T-helper 2 cell treated with Interferon-gamma antibody and Interleukin-4, amounts not matched to agents 5 μg/mL and 100 μg/mL, for 36 hours (primary cell): ENCODE data around the gene GNAZ.

Source experiments
- DNase-seq: peaks from one replicate; pipeline ENCODE4 v3.0.0; 2021; ENCODE audit warnings: low spot score
- H3K27ac Mint-ChIP-seq: one replicate; pipeline ENCODE4 v1.8.0; 2021; ENCODE audit warnings: mild to moderate bottlenecking, mixed read lengths
- H3K27me3 Mint-ChIP-seq: one replicate; pipeline ENCODE4 v1.8.0; 2021; ENCODE audit warnings: low read depth, mixed read lengths
- H3K36me3 Mint-ChIP-seq: one replicate; pipeline ENCODE4 v1.8.0; 2021; ENCODE audit warnings: low read depth, mixed read lengths
- H3K4me1 Mint-ChIP-seq: one replicate; pipeline ENCODE4 v1.8.0; 2021; ENCODE audit warnings: low read depth, mixed read lengths
- H3K4me3 Mint-ChIP-seq: one replicate; pipeline ENCODE4 v1.8.0; 2022; ENCODE audit warnings: mild to moderate bottlenecking, moderate library complexity, mixed read lengths
- H3K9me3 Mint-ChIP-seq: one replicate; pipeline ENCODE4 v1.8.0; 2021; ENCODE audit warnings: mixed read lengths

Gene GNAZ

GRCh38 chr22:23073526-23074229, 3.4 kb downstream of the GNAZ start:
- Mint-ChIP-seq H3K27me3 (peaks cover 36% of the 10 kb centered on the region), H3K4me3 (no peak overlapping the region), H3K9me3 (no peaks in the 10 kb centered on the region), H3K27ac (no peak overlapping the region), H3K4me1 (peaks cover 6% of the 10 kb centered on the region), H3K36me3 (no peaks in the 10 kb centered on the region)
- DNase-seq = no peak

DNA sequence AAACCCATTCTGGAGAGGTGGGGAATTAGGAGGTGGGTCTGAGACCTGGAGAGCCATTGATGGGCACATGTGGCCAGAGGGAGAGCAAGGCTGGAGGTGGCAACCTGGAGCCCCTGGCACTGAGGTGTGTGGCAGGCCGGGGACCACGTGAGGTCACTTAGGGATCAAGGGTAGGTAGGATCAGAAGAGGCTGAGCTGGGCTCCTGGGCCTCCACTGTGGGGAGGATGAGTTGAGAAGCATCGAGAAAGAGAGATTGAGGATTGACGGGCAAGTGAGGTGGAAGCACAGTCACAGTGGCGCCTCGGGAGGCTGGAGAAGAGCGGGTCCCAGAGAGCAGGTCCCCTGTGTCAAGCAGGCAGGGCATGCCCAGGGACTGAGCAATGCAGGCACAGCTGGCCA, 4.1 kb downstream of the GNAZ start:
- H3K9me3 Mint-ChIP-seq = no peaks in the 10 kb centered on the region
- DNase-seq = no peak
- H3K4me1 Mint-ChIP-seq = peaks cover 6% of the 10 kb centered on the region
- H3K27ac Mint-ChIP-seq = no peak overlapping the region
- no peak overlapping the region for H3K4me3 Mint-ChIP-seq
- no peaks in the 10 kb centered on the region for H3K36me3 Mint-ChIP-seq
- peaks cover 29% of the 10 kb centered on the region for H3K27me3 Mint-ChIP-seq

DNA sequence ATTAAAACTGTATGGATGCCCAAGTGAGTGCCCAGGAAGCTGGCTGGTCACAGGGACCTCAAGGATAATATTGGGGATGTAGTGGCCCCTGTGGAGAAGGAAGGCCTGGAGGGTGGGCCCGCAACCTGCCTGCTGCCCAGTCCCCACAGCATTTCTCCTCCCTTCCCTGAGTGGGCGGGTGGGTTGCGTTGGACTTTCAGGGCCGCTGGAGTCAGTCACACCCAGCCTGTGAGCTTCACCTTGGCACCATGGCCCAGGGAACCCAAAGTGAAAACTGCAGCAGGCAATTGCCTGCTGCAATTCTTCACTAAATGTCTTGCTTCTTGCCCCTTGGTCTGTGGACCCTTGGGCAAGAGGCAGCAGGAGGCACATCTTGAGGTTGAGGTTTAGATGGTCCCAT, 4.7 kb downstream of the GNAZ start:
- H3K4me3 Mint-ChIP-seq = no peak overlapping the region
- H3K9me3 Mint-ChIP-seq = no peaks in the 10 kb centered on the region
- H3K36me3 Mint-ChIP-seq = no peaks in the 10 kb centered on the region
- no peak overlapping the region for H3K27ac Mint-ChIP-seq
- no peak for DNase-seq
- peaks cover 25% of the 10 kb centered on the region for H3K27me3 Mint-ChIP-seq
- H3K4me1 Mint-ChIP-seq = peaks cover 3% of the 10 kb centered on the region

GRCh38 chr22:23075525-23076216, 5.4 kb downstream of the GNAZ start:
- Mint-ChIP-seq H3K36me3 (no peaks in the 10 kb centered on the region), H3K27me3 (peaks cover 25% of the 10 kb centered on the region), H3K4me3 (no peak overlapping the region), H3K9me3 (no peaks in the 10 kb centered on the region), H3K4me1 (peaks cover 3% of the 10 kb centered on the region), H3K27ac (no peak overlapping the region)
- DNase-seq = no peak

DNA sequence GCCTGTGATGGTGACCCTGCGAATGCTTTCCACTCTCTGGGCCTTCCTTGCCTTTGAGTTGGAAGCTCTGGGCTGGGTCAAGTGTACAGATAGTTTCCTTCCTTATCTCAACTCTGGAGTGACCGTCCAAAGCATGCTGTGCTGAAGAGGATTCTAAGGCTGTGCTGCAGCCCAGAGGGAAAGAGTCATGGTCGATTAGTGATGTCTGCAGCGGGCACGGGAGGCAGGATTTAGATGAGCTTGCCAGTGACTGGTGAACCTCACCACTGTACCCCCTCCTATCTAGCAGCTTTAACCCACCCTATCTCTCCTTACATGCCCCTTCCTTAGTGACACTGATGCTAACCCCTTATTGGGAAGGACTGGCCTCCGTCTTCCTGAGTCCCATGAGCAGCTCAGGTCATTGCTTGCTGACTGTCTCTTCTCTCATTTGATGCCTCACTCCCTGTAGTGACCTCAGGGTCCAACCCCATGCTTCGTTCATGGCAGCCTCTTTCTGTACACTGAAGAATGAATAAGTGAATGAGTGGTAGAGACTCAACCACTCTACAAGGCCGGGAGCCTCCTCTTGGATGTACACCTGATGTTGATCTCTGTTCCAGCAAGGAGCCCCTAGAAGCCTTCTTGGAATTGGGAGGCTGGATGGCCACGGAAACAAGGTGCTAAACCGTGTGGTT, 6.7 kb downstream of the GNAZ start:
- H3K4me1 Mint-ChIP-seq = peaks cover 2% of the 10 kb centered on the region
- H3K36me3 Mint-ChIP-seq = no peaks in the 10 kb centered on the region
- no peaks in the 10 kb centered on the region for H3K9me3 Mint-ChIP-seq
- H3K27me3 Mint-ChIP-seq = peaks cover 13% of the 10 kb centered on the region
- DNase-seq = no peak
- no peak overlapping the region for H3K27ac Mint-ChIP-seq
- H3K4me3 Mint-ChIP-seq = no peak overlapping the region

GRCh38 chr22:23077627-23078461, 7.5 kb downstream of the GNAZ start:
- Mint-ChIP-seq H3K4me1 (peaks cover 2% of the 10 kb centered on the region), H3K4me3 (no peak overlapping the region)
- no peak for DNase-seq

DNA sequence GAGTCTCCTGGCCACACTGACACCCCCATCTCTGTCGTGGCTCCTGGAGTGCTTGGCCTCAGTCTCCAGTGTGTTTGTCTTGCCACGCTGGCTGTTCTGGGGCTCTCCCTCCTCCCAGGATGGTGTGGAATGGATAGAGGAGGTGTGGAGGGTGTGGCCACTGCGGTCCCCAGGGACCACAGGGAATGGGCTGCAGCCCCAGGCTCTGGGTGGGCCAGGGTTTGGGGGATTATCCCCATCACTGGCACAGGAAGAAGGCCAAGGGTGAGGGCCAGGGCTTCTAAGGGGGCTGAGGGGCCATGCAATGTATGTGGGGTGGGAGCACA, 8.1 kb downstream of the GNAZ start:
- Mint-ChIP-seq H3K4me1 (peaks cover 2% of the 10 kb centered on the region), H3K9me3 (no peaks in the 10 kb centered on the region), H3K27ac (no peak overlapping the region), H3K4me3 (no peak overlapping the region), H3K36me3 (no peaks in the 10 kb centered on the region), H3K27me3 (peaks cover 7% of the 10 kb centered on the region)
- no peak for DNase-seq

More at GRCh38 chr22:23077627-23078461, 7.5 kb downstream of the GNAZ start:
- H3K36me3 Mint-ChIP-seq = no peaks in the 10 kb centered on the region
- no peaks in the 10 kb centered on the region for H3K9me3 Mint-ChIP-seq
- H3K27me3 Mint-ChIP-seq = peaks cover 8% of the 10 kb centered on the region
- no peak overlapping the region for H3K27ac Mint-ChIP-seq

DNA sequence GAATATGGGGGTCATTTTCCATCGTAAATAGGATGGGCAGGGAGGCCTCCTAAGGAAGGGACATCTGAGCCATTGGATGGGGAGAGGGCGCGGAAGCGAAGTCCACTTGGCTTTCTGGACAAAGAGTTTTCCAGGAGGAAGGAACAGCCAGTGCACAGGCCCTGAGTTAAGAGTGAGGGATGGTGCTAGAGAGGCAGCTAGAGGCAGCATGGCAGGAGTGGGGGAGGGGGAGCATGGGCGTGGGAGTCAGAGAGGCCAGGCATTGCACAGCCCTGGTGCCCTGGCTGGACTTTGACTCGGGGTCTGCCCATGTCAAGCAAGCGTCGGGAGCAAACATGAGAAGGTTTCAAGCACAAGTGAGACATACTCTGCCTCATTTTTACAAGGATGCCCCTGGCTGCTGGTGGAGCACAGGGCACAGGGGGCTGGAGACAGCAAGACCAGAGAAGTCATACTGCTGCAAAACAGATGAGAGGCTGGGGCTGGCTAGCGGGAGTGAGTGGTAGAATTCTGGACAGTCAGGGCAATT, 9.0 kb downstream of the GNAZ start:
- Mint-ChIP-seq H3K4me1 (peaks cover 2% of the 10 kb centered on the region), H3K9me3 (no peaks in the 10 kb centered on the region), H3K36me3 (no peaks in the 10 kb centered on the region), H3K4me3 (no peak overlapping the region), H3K27me3 (no peaks in the 10 kb centered on the region), H3K27ac (no peak overlapping the region)
- no peak for DNase-seq

DNA sequence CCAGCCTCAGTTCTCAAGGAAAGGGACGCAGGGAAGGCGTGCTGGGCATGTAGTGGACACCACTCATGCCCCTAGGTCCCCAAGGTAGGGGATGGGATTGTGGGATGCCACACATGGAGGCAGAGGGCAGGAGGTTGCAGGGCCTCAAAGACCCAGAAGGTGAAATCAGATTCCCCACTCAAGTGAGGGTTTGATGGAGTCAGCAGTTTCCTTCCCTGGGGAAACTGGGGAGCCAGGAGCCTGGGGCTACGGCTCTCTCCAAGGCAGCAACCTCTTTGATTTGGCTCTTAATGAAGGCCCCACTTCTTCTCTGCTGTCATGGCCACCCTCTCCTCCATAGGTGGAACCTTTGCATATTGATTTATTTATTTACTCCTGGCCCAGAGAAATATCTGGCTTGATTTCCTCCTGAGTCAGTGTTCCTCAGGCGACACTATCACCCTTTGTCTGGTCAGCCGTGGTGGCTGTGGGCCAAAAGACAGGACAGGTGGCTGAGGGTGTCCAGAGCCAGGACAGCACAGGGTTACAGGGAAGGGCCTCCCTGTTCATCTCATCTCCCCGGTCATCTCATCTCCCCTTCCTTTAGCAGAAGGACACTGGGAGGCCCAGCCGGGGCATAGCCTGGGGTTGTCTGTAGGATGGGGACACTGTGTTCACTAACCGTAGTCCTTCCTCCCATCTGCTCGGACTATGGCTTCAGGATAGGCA, 9.6 kb downstream of the GNAZ start:
- Mint-ChIP-seq H3K27ac (no peak overlapping the region), H3K9me3 (no peaks in the 10 kb centered on the region)

GRCh38 chr22:23080613-23081290, 10.4 kb downstream of the GNAZ start:
- H3K27ac Mint-ChIP-seq = no peak overlapping the region
- no peak for DNase-seq
- no peaks in the 10 kb centered on the region for H3K27me3 Mint-ChIP-seq
- no peak overlapping the region for H3K4me3 Mint-ChIP-seq
- peaks cover 2% of the 10 kb centered on the region for H3K4me1 Mint-ChIP-seq
- H3K9me3 Mint-ChIP-seq = no peaks in the 10 kb centered on the region
- no peaks in the 10 kb centered on the region for H3K36me3 Mint-ChIP-seq

More for the DNA sequence above, 9.6 kb downstream of the GNAZ start:
- DNase-seq = no peak
- no peak overlapping the region for H3K4me3 Mint-ChIP-seq
- H3K36me3 Mint-ChIP-seq = no peaks in the 10 kb centered on the region
- peaks cover 2% of the 10 kb centered on the region for H3K4me1 Mint-ChIP-seq
- no peaks in the 10 kb centered on the region for H3K27me3 Mint-ChIP-seq

DNA sequence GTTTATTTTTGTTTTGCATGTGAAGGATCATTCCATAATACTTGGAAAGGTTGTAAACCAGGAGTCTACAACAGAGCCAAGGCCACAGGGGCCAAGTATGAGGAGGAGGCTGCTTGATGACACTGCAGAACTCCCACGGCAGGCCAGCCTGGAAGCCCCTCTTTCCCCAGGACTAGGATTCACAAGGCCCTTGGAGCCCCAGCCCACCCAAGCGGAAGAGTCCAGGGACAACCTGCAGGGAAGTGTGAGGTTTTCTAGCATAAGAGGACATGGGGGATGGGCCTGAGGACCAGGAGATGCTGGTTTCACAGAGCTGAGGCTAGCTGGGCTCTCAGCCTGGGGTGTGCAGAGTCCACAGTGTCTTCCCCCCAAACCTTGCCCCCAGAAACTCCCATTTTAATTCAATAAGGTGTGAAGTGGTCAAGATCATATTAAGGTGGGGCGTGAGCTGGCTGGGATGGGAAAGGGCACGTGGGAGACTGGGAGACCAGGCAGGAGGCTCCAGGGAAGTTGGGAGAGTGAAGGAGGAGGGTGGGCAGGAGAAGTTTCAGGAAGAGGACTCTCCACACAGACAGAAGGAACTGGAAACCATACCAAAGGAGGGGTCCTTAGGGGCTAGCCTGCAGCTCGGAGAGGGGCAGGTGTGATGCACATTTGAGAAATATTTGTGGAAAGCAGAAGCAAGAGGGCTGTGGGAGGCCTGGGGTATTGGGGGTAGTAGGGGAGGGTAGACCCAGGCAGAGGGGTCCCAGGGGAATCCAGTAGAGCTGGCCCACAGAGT, 12.4 kb downstream of the GNAZ start:
- H3K4me1 Mint-ChIP-seq = peaks cover 6% of the 10 kb centered on the region
- H3K4me3 Mint-ChIP-seq = no peak overlapping the region
- H3K9me3 Mint-ChIP-seq = no peaks in the 10 kb centered on the region
- H3K27me3 Mint-ChIP-seq = no peaks in the 10 kb centered on the region
- no peak overlapping the region for H3K27ac Mint-ChIP-seq
- no peak for DNase-seq
- no peaks in the 10 kb centered on the region for H3K36me3 Mint-ChIP-seq

- no peaks in the 10 kb centered on the region for H3K27me3 Mint-ChIP-seq
- no peak overlapping the region for H3K27ac Mint-ChIP-seq
- H3K4me1 Mint-ChIP-seq = peaks cover 12% of the 10 kb centered on the region
Observed at GRCh38 chr22:23083315-23084021, 13.1 kb downstream of the GNAZ start.

More at GRCh38 chr22:23083315-23084021, 13.1 kb downstream of the GNAZ start:
- no peak overlapping the region for H3K4me3 Mint-ChIP-seq
- H3K9me3 Mint-ChIP-seq = no peaks in the 10 kb centered on the region
- no peaks in the 10 kb centered on the region for H3K36me3 Mint-ChIP-seq
- no peak for DNase-seq
